ENCODE results near the gene FBXL22.

DNA sequence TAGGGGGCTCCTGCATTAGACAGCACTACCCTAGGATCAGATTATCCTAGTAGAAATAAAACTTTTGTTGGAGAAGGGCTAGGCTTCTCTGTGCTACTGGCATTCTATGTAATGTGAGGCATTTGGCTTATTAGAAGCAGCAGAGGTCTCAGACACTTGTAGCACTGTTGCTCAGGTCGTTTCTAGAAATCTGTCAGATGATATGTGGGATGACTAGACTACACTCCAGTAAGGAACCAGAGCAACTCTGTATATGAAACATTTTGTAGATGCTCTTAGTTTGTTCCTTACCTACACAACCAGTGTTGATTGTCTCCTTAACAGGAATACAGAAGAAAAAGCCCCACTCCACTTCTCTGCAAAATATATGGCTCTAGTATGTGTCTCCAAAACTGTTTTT lies 21.9 kb upstream of the FBXL22 start:
- no peak for TF ChIP-seq CTCF (IDR thresholded peaks at IDR 0.05)
- TF ChIP-seq POLR2A (IDR thresholded peaks at IDR 0.05) = no peak
